Large intestine (tissue), 3 donors: Measurements from ENCODE around the gene PTP4A1. TPM values are rescaled to one million over a fixed set of nuclear protein-coding genes. Genes with fewer than 3 reads are reported as not detected.
A peak's percentile ranks its signal among the peaks of the same experiment; 100 is the strongest.

Experiments
- DNase-seq, 2 donors: peaks; one replicate each; pipeline versions ENCODE4 v3.0.0 to v3.0.0-alpha.2; 2013
- H3K27ac ChIP-seq: one replicate; pipeline ENCODE4 v1.5.1; 2013; ENCODE audit warnings: low read length
- H3K27me3 ChIP-seq: 2 replicates; pipeline ENCODE4 v1.6.1; 2013; ENCODE audit warnings: low read length; ENCODE audit not compliant: control insufficient read depth, insufficient read depth
- H3K36me3 ChIP-seq: 2 replicates; pipeline ENCODE4 v1.6.1; 2013; ENCODE audit warnings: low read length; ENCODE audit not compliant: control insufficient read depth, insufficient read depth
- H3K4me1 ChIP-seq: one replicate; pipeline ENCODE4 v1.6.1; 2013; ENCODE audit warnings: low read length; ENCODE audit not compliant: control insufficient read depth, insufficient read depth
- H3K4me3 ChIP-seq: one replicate; pipeline ENCODE4 v1.5.1; 2013; ENCODE audit warnings: low read length
- H3K9me3 ChIP-seq: one replicate; pipeline ENCODE4 v1.6.1; 2013; ENCODE audit warnings: mild to moderate bottlenecking, low read depth, low read length, moderate library complexity; ENCODE audit not compliant: control insufficient read depth
- WGBS: methylation state at CpG from one replicate; pipeline ENCODE4 v1.1.5; 2013; ENCODE audit warnings: low lambda C conversion rate; ENCODE audit not compliant: insufficient coverage; 5-methylcytosine and 5-hydroxymethylcytosine counted together
- polyA plus RNA-seq: library from polyadenylated mRNA; unstranded; fragments of 120-200 nt; gene quantifications from one replicate; pipeline ENCODE4 v1.2.1, GENCODE V29; 2013

Gene PTP4A1
- polyA plus RNA-seq, 1 donor, result 87.9 TPM

- peak overlapping the region; percentile 66 for H3K4me3 ChIP-seq
- no peaks in the 10 kb centered on the region for H3K27me3 ChIP-seq
- no peaks in the 10 kb centered on the region for H3K9me3 ChIP-seq
- WGBS, result 10% methylated on average over 5 of the region's 23 CpGs
- no peaks in the 10 kb centered on the region for H3K36me3 ChIP-seq
- H3K4me1 ChIP-seq, result no peaks in the 10 kb centered on the region
- H3K27ac ChIP-seq, result peak overlapping the region; percentile 65
- DNase-seq, result peak; percentile 75 to 84
Measured at GRCh38 chr6:63598049-63599036, 26.1 kb downstream of the PTP4A1 start.

- H3K27ac ChIP-seq, result no peak overlapping the region
Measured at GRCh38 chr6:63599243-63599642, 27.0 kb downstream of the PTP4A1 start.

GRCh38 chr6:63600136-63600535 lies 27.9 kb downstream of the PTP4A1 start:
- H3K4me1 ChIP-seq, result no peaks in the 10 kb centered on the region
- no peaks in the 10 kb centered on the region for H3K9me3 ChIP-seq
- no CpG with 5 or more reads among the region's 6 CpGs for WGBS
- no peak for DNase-seq
- H3K36me3 ChIP-seq, result no peaks in the 10 kb centered on the region
- H3K27me3 ChIP-seq, result no peaks in the 10 kb centered on the region
- H3K27ac ChIP-seq, result no peak overlapping the region
- H3K4me3 ChIP-seq, result no peak overlapping the region

More at GRCh38 chr6:63599243-63599642, 27.0 kb downstream of the PTP4A1 start:
- no peaks in the 10 kb centered on the region for H3K27me3 ChIP-seq
- no peak for DNase-seq
- no peaks in the 10 kb centered on the region for H3K9me3 ChIP-seq
- H3K4me3 ChIP-seq, result no peak overlapping the region
- 96% methylated on average over 3 of the region's 7 CpGs for WGBS
- H3K4me1 ChIP-seq, result no peaks in the 10 kb centered on the region
- no peaks in the 10 kb centered on the region for H3K36me3 ChIP-seq

DNA sequence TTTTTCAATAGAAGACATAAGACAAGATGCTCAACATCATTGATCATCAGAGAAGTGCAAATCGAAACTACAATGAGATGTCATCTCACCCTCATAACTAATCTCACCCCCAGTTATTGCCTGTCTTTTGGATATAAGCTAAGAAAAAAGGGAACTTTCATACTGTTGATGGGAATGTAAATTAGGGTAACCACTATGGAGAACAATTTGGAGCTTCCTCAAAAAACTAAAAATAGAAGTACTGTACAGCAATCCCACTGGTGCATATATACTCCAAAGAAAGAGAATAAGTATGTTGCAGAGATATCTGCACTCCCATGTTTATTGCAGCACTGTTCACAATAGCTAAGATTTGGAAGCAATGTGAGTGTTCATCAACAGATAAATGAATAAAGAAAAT lies 37.0 kb downstream of the PTP4A1 start:
- Histone ChIP-seq H3K27me3 (no peaks in the 10 kb centered on the region), H3K4me3 (no peak overlapping the region), H3K36me3 (no peaks in the 10 kb centered on the region), H3K9me3 (peaks cover 2% of the 10 kb centered on the region), H3K4me1 (no peaks in the 10 kb centered on the region), H3K27ac (no peak overlapping the region)
- WGBS, result no CpG with 5 or more reads among the region's 1 CpG
- no peak for DNase-seq

- Histone ChIP-seq H3K36me3 (no peaks in the 10 kb centered on the region), H3K4me1 (no peaks in the 10 kb centered on the region), H3K9me3 (peaks cover 2% of the 10 kb centered on the region), H3K4me3 (no peak overlapping the region), H3K27ac (no peak overlapping the region), H3K27me3 (no peaks in the 10 kb centered on the region)
- 100% methylated on average over 1 of the region's 1 CpG for WGBS
- no peak for DNase-seq
Measured at GRCh38 chr6:63610944-63611343, 38.7 kb downstream of the PTP4A1 start.

- DNase-seq, result no peak
- 100% methylated on average over 1 of the region's 1 CpG for WGBS
Measured at GRCh38 chr6:63611560-63611959, 39.3 kb downstream of the PTP4A1 start.

GRCh38 chr6:63615590-63615989 lies 43.3 kb downstream of the PTP4A1 start:
- DNase-seq, result no peak
- WGBS, result 86% methylated on average over 1 of the region's 1 CpG
- H3K27ac ChIP-seq, result no peak overlapping the region
- no peaks in the 10 kb centered on the region for H3K4me1 ChIP-seq
- H3K36me3 ChIP-seq, result no peaks in the 10 kb centered on the region
- no peaks in the 10 kb centered on the region for H3K27me3 ChIP-seq
- H3K9me3 ChIP-seq, result peaks cover 2% of the 10 kb centered on the region
- no peak overlapping the region for H3K4me3 ChIP-seq

More at GRCh38 chr6:63611560-63611959, 39.3 kb downstream of the PTP4A1 start:
- Histone ChIP-seq H3K36me3 (no peaks in the 10 kb centered on the region), H3K27ac (no peak overlapping the region), H3K4me3 (no peak overlapping the region), H3K9me3 (peaks cover 2% of the 10 kb centered on the region), H3K27me3 (no peaks in the 10 kb centered on the region), H3K4me1 (no peaks in the 10 kb centered on the region)

Other genes with a start within 250 kb of the PTP4A1 start
- gene PHF3, start 63.3 kb downstream of the PTP4A1 start, polyA plus RNA-seq, result 54.8 TPM